GM12892 (cell line): ENCODE results near the gene OPHN1.

ENCODE experiments used
- DNase-seq: peaks from one replicate; pipeline ENCODE4 v3.0.0; 2011; ENCODE audit not compliant: insufficient read length
- FAIRE-seq: peaks from 2 replicates; lab custom pipeline; 2011; peaks lifted over from hg19 to GRCh38; lab: Jason Lieb, UNC
- POLR2A ChIP-seq: IDR thresholded peaks from 2 replicates; pipeline ENCODE4 v1.6.1; 2011; ENCODE audit warnings: low read depth, low read length, control low read depth
- POLR2AphosphoS5 ChIP-seq: IDR thresholded peaks from 2 replicates; pipeline ENCODE4 v1.6.1; 2011; ENCODE audit warnings: low read depth, low read length, control low read depth
- TAF1 ChIP-seq: IDR thresholded peaks from 2 replicates; pipeline ENCODE4 v1.6.1; 2011; ENCODE audit warnings: low read depth, mild to moderate bottlenecking, control low read depth, low read length, borderline replicate concordance

OPHN1 gene

DNA sequence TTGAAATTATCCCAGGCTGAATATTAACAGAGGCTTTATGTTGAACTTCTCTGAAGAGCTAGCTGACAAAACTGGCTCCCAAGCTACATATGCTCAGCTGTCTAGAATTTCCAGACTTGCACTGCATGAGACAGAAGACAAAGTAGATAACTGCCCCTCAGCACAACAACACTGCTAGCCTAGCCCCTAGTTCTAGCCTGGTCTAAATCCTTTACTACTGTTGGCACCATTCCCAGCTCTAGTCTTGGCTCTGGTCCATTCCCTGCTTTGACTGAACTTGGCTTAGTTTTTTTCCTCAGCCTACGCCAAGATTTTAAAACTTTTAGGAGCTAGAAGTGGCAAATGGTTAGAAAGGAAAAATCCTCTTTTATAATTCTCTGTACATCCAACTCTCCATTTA is 7.6 kb upstream of the OPHN1 start:
- TF ChIP-seq POLR2A, result no peak
- TF ChIP-seq TAF1, result no peak
- TF ChIP-seq POLR2AphosphoS5, result no peak
- FAIRE-seq (no peak), DNase-seq (no peak)

DNA sequence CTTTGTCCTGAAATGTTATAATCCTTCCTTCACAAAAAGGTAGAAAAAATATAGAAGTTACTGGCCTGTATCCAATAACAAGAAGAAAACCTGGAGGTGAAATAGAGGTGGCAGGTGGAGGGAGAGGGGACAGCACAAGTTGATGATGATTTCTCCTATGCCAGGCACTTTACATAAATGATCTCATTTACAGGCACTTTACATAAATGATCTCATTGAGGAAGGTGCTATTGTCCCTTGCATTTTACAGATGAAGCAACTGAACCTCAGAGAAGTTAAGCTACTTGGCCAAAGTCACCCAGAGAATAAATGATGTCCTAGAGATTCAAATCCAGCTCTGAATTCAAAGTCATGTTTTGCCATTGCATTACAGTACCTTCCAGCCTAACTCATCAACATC is 7.1 kb upstream of the OPHN1 start:
- FAIRE-seq, result no peak
- TF ChIP-seq POLR2AphosphoS5 (no peak), TAF1 (no peak), POLR2A (no peak)
- DNase-seq, result no peak

- FAIRE-seq, result no peak
- no peak for TF ChIP-seq POLR2AphosphoS5
- TF ChIP-seq POLR2A, result no peak
- no peak for TF ChIP-seq TAF1
- no peak for DNase-seq
Observed at GRCh38 chrX:68439341-68439740, 6.0 kb upstream of the OPHN1 start.

GRCh38 chrX:68438575-68438974 is 5.3 kb upstream of the OPHN1 start:
- DNase-seq (no peak), FAIRE-seq (no peak)
- TF ChIP-seq POLR2A (no peak), POLR2AphosphoS5 (no peak), TAF1 (no peak)

DNA sequence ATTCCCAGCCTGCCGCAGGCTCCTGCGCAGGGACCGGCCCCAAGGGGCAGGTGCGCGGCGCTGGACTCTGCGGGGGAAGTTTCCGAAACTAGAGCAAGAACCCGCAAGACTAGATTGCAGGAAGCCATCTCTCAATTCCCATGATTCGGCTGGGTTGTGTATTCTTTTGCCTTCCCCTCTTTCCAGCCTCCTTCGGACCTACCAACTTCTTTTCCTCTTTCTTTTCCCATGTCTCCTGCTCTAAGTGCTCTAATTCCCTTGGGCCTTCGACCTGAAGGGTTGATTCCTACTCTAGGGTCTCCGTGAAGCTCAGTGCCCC is 645 bp upstream of the OPHN1 start:
- no peak for FAIRE-seq
- TF ChIP-seq POLR2AphosphoS5 (no peak), TAF1 (no peak), POLR2A (no peak)
- no peak for DNase-seq

DNA sequence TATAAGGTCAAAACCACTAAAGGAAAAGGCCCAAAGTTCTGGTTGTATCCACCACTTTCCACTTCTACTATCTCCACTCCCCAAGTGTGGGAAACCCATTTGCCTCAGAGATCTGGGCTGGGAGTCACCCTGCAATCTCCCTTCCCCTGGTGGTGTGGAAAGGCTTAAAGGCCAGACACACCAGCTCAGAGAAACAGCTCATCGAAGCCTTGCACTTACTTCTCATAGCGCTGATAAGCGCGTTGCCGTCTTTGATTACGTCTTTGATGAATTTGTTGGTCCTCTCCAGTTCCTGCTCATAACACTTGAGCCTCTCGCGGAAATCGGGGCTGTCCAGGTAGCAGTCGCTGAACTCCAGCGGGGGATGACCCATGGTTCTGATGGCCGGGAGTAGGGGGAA is 647 bp downstream of the OPHN1 start:
- no peak for FAIRE-seq
- TF ChIP-seq POLR2AphosphoS5 (no peak), POLR2A (no peak), TAF1 (no peak)
- no peak for DNase-seq

DNA sequence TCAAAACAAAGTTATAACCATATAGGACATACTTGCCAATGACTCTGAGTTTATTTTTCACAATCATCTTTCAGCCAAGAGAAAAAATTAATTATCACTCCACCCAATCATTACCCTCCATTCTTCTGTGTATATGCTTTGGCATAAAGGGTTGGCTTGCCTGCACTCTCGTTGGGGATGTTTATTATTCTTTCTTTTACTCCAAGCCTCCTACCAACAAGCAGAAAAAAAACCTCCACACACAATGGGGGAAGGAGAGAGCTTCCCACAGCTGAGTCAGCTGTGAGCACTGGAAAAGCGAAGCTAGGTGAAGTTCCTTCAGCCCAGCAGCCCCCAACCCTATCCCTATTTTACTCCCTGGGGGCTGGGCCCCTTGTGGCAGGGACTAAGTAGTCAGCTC is 1.5 kb downstream of the OPHN1 start:
- DNase-seq, result no peak
- no peak for TF ChIP-seq POLR2A
- no peak for TF ChIP-seq TAF1
- no peak for TF ChIP-seq POLR2AphosphoS5
- FAIRE-seq, result no peak

DNA sequence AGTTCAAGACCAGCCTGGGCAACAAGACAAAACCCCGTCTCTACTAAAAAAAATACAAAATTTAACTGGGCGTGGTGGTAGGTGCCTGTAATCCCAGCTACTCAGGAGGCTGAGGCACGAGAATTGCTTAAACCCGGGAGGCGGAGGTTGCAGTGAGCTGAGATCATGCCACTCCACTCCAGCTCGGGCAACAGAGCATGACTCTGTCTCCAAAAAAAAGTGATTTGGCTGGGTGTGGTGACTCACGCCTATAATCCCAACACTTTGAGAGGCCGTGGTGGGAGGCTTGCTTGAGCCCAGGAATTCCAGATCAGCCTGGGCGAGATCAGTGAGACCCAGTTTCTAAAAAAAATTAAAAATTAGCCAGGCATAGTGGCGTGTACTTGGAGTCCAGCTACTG is 4.1 kb downstream of the OPHN1 start:
- DNase-seq (no peak), FAIRE-seq (no peak)
- no peak for TF ChIP-seq POLR2A
- TF ChIP-seq POLR2AphosphoS5, result no peak
- no peak for TF ChIP-seq TAF1

DNA sequence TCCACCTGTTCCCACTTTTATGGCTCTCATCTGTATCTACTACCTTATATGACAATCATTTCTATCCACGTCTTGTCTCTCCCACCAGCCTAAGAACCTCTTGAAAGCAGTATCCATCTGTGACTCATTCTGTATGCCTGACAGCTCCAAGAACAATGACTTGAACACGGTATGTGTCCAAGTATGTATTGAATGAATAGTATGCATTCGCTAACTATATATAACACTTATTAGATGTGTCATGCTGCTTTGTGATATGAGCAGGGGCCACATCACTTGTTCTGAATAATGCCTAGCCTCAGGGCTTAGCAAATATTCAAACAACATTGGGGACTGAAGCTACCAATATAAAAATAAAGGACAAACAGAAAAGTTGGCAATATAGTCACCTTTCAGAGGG is 4.9 kb downstream of the OPHN1 start:
- no peak for FAIRE-seq
- DNase-seq, result no peak
- TF ChIP-seq POLR2AphosphoS5 (no peak), TAF1 (no peak), POLR2A (no peak)

DNA sequence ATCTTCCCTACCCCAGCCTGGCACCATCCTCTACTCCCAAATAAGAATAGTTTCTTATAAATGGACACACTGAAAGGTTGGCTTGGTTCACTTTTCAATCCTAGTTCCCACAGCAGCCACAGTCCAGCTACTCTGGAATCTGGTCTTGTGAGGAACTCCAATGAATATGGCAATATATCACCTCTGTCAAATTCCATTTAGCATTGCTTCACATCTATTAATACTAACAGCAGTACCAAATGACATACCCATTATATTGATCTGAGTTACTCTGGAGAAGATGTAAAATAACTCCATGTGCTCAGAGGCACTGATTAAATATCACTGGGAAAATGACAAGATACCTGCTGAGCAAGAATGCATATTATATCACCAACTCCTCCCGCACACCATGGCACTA is 8.6 kb downstream of the OPHN1 start:
- TF ChIP-seq POLR2A (no peak), POLR2AphosphoS5 (no peak)
- FAIRE-seq, result no peak
- no peak for DNase-seq

DNA sequence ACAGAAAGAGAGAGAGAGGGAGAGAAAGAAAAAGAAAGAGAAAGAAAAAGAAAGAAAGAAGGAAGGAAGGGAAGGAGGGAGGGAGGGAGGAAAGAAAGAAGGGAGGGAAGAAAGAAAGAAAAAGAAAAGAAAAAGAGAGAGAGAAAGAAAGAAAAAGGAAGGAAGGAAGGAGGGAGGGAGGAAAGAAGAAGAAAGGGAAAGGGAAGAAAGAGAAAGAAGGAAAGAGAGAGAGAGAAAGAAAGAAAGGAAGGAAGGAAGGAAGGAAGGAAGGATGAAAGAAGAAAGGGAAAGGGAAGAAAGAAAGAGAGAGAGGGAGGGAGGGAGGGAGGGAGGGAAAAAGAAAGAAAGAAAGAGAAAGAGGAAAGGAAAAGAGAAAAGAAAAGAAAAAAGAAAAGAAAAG is 10.8 kb downstream of the OPHN1 start:
- DNase-seq (no peak), FAIRE-seq (no peak)
- no peak for TF ChIP-seq POLR2A
- no peak for TF ChIP-seq POLR2AphosphoS5
- no peak for TF ChIP-seq TAF1

- no peak for DNase-seq
- no peak for FAIRE-seq
- no peak for TF ChIP-seq POLR2A
- TF ChIP-seq POLR2AphosphoS5, result no peak
- no peak for TF ChIP-seq TAF1
Observed at GRCh38 chrX:68421636-68422035, 11.7 kb downstream of the OPHN1 start.

GRCh38 chrX:68420559-68420958 is 12.7 kb downstream of the OPHN1 start:
- FAIRE-seq, result no peak
- DNase-seq, result no peak

More at GRCh38 chrX:68420559-68420958, 12.7 kb downstream of the OPHN1 start:
- no peak for TF ChIP-seq POLR2A
- no peak for TF ChIP-seq POLR2AphosphoS5
- TF ChIP-seq TAF1, result no peak
